ENCODE data around the gene GINS2.

DNA sequence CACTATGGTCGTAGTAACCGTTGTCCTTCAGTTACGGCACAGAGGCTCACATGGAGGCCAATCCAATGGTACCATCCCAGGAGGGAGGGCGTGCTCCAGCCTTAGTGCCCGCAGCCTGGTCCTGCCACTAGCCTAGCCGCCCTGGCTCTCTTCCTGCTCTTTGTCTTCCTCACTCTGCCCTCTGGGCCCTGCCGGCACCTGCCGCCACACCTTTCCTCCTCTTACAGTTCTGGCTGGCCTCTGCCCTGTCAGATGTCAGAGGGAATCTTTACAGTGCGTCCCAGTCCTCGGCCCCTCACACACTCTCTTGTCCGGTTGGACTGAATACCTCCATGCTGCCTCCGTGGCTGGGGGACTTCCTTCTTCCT lies 23.4 kb downstream of the GINS2 start:
- no peak for TF ChIP-seq POLR2A (IDR thresholded peaks at IDR 0.05)
- TF ChIP-seq, protein P1, sequence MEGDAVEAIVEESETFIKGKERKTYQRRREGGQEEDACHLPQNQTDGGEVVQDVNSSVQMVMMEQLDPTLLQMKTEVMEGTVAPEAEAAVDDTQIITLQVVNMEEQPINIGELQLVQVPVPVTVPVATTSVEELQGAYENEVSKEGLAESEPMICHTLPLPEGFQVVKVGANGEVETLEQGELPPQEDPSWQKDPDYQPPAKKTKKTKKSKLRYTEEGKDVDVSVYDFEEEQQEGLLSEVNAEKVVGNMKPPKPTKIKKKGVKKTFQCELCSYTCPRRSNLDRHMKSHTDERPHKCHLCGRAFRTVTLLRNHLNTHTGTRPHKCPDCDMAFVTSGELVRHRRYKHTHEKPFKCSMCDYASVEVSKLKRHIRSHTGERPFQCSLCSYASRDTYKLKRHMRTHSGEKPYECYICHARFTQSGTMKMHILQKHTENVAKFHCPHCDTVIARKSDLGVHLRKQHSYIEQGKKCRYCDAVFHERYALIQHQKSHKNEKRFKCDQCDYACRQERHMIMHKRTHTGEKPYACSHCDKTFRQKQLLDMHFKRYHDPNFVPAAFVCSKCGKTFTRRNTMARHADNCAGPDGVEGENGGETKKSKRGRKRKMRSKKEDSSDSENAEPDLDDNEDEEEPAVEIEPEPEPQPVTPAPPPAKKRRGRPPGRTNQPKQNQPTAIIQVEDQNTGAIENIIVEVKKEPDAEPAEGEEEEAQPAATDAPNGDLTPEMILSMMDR (IDR thresholded peaks at IDR 0.05) = no peak
